ENCODE measurements around the gene NWD2. TPM values are rescaled to one million over a fixed set of nuclear protein-coding genes. Genes with fewer than 3 reads are reported as not detected.

The NWD2 gene
- polyA plus RNA-seq, 1 donor from 2014 or later, result 0.06 TPM

DNA sequence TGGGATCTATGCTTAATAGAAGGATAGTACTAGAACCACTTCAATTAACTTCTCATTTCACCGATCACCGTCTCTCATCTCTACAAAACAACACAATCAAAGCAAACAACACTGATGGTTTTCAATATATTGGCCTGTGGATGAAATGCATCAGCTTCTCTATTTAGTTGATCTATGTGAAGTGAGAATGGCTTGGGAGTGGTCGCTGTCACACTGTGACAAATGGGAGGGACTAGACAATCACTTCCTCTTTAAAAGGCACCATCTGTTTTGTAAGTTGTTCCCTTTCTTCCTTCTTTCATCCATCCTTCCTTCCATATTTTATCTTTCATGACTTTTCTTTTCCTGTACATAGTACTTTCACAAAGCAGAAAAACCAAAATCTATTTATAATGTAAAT, 23.9 kb upstream of the NWD2 start:
- H4K20me1 ChIP-seq (ENCODE audit: insufficient read depth), result no peaks in the 10 kb centered on the region
- no peaks in the 10 kb centered on the region for H3K36me3 ChIP-seq (ENCODE audit: insufficient read depth, low read length)
- TF ChIP-seq EP300 (conservative IDR thresholded peaks at IDR 0.05; ENCODE audit: poor library complexity, severe bottlenecking), result no peak
- TF ChIP-seq RAD21 (conservative IDR thresholded peaks at IDR 0.05), result no peak
- TF ChIP-seq SMC3 (conservative IDR thresholded peaks at IDR 0.05; ENCODE audit: poor library complexity), result no peak
- TF ChIP-seq TAF1 (IDR thresholded peaks at IDR 0.05; ENCODE audit: low read depth), result no peak
- no peak for TF ChIP-seq CTCF (IDR thresholded peaks at IDR 0.05; ENCODE audit: poor library complexity, severe bottlenecking)
- TF ChIP-seq EZH2 (IDR thresholded peaks at IDR 0.05; ENCODE audit: borderline replicate concordance, insufficient read depth, low read length, poor library complexity, severe bottlenecking), result no peak
- TF ChIP-seq POLR2AphosphoS5 (IDR thresholded peaks at IDR 0.05), result no peak
- no peak for TF ChIP-seq MXI1 (conservative IDR thresholded peaks at IDR 0.05; ENCODE audit: poor library complexity, severe bottlenecking)
- TF ChIP-seq, protein P1, sequence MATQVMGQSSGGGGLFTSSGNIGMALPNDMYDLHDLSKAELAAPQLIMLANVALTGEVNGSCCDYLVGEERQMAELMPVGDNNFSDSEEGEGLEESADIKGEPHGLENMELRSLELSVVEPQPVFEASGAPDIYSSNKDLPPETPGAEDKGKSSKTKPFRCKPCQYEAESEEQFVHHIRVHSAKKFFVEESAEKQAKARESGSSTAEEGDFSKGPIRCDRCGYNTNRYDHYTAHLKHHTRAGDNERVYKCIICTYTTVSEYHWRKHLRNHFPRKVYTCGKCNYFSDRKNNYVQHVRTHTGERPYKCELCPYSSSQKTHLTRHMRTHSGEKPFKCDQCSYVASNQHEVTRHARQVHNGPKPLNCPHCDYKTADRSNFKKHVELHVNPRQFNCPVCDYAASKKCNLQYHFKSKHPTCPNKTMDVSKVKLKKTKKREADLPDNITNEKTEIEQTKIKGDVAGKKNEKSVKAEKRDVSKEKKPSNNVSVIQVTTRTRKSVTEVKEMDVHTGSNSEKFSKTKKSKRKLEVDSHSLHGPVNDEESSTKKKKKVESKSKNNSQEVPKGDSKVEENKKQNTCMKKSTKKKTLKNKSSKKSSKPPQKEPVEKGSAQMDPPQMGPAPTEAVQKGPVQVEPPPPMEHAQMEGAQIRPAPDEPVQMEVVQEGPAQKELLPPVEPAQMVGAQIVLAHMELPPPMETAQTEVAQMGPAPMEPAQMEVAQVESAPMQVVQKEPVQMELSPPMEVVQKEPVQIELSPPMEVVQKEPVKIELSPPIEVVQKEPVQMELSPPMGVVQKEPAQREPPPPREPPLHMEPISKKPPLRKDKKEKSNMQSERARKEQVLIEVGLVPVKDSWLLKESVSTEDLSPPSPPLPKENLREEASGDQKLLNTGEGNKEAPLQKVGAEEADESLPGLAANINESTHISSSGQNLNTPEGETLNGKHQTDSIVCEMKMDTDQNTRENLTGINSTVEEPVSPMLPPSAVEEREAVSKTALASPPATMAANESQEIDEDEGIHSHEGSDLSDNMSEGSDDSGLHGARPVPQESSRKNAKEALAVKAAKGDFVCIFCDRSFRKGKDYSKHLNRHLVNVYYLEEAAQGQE (IDR thresholded peaks at IDR 0.05; ENCODE audit: borderline replicate concordance), result no peak

GRCh38 chr4:37223732-37224131, 20.8 kb upstream of the NWD2 start:
- Histone ChIP-seq H3K36me3 (ENCODE audit: insufficient read depth, low read length) (no peaks in the 10 kb centered on the region), H3F3A (ENCODE audit: insufficient read depth, low read length, poor library complexity, severe bottlenecking) (no peaks in the 10 kb centered on the region), H3K9me3 (ENCODE audit: low read length) (no peaks in the 10 kb centered on the region), H3K9me2 (ENCODE audit: insufficient read depth, low read length) (no peaks in the 10 kb centered on the region), H3K4me3 (ENCODE audit: low read length) (no peak overlapping the region), H2AFZ (ENCODE audit: low read depth, low read length) (no peak overlapping the region), H3K9ac (ENCODE audit: low read length) (no peak overlapping the region), H3K27me3 (ENCODE audit: insufficient read depth, low read depth, low read length) (no peaks in the 10 kb centered on the region), H3K79me2 (replicated peaks; ENCODE audit: insufficient read depth, low read length) (no peaks in the 10 kb centered on the region), H4K20me1 (ENCODE audit: insufficient read depth) (no peaks in the 10 kb centered on the region), H3K4me2 (ENCODE audit: low read length) (no peak overlapping the region), H3K27ac (ENCODE audit: low read length) (no peak overlapping the region)
- TF ChIP-seq SMC3 (conservative IDR thresholded peaks at IDR 0.05; ENCODE audit: poor library complexity) (no peak), CTCF (IDR thresholded peaks at IDR 0.05; ENCODE audit: poor library complexity, severe bottlenecking) (no peak), EZH2 (IDR thresholded peaks at IDR 0.05; ENCODE audit: borderline replicate concordance, insufficient read depth, low read length, poor library complexity, severe bottlenecking) (no peak), RAD21 (conservative IDR thresholded peaks at IDR 0.05) (no peak), POLR2AphosphoS5 (IDR thresholded peaks at IDR 0.05) (no peak), TAF1 (IDR thresholded peaks at IDR 0.05; ENCODE audit: low read depth) (no peak), EP300 (conservative IDR thresholded peaks at IDR 0.05; ENCODE audit: poor library complexity, severe bottlenecking) (no peak)
- TF ChIP-seq, protein P1 (IDR thresholded peaks at IDR 0.05; ENCODE audit: borderline replicate concordance), result no peak

More for the DNA sequence above, 23.9 kb upstream of the NWD2 start:
- no peak overlapping the region for H3K27ac ChIP-seq (ENCODE audit: low read length)
- H3K9me3 ChIP-seq (ENCODE audit: low read length), result no peaks in the 10 kb centered on the region
- no peak overlapping the region for H3K9ac ChIP-seq (ENCODE audit: low read length)
- H3F3A ChIP-seq (ENCODE audit: insufficient read depth, low read length, poor library complexity, severe bottlenecking), result no peaks in the 10 kb centered on the region
- no peaks in the 10 kb centered on the region for H3K79me2 ChIP-seq (replicated peaks; ENCODE audit: insufficient read depth, low read length)
- no peak overlapping the region for H3K4me3 ChIP-seq (ENCODE audit: low read length)
- no peak overlapping the region for H3K4me2 ChIP-seq (ENCODE audit: low read length)
- no peaks in the 10 kb centered on the region for H3K27me3 ChIP-seq (ENCODE audit: insufficient read depth, low read depth, low read length)
- H3K9me2 ChIP-seq (ENCODE audit: insufficient read depth, low read length), result no peaks in the 10 kb centered on the region
- no peak overlapping the region for H2AFZ ChIP-seq (ENCODE audit: low read depth, low read length)
